ENCODE results near the gene ZFYVE28.
"Not testable (repeated sequence)": the region's sequence is repeated elsewhere in the genome, so short reads cannot be mapped to it uniquely, and the experiment has no call there.

Gene ZFYVE28

GRCh38 chr4:2445571-2445970 is 27.1 kb upstream of the ZFYVE28 start:
- DNase-seq: no peak

DNA sequence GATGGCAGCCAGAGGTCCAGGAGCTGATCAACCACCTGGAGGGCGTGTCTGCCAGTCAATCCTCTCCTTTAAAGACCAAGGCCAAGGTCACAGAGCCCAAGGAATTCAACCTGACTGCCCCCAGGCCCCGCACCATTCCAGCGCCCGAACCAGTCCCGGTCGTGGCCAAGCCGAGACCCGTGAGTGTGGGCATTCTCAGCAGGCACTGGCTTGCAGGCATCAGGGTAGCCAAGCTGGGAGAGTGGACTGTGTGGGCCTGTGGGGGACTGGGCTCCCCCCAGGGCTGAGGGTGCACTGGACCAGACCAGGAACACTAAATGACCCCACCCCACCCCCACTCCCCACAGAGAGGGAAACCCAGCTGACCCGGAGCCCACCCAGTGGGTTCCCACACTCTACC is 26.7 kb upstream of the ZFYVE28 start:
- DNase-seq: no peak

DNA sequence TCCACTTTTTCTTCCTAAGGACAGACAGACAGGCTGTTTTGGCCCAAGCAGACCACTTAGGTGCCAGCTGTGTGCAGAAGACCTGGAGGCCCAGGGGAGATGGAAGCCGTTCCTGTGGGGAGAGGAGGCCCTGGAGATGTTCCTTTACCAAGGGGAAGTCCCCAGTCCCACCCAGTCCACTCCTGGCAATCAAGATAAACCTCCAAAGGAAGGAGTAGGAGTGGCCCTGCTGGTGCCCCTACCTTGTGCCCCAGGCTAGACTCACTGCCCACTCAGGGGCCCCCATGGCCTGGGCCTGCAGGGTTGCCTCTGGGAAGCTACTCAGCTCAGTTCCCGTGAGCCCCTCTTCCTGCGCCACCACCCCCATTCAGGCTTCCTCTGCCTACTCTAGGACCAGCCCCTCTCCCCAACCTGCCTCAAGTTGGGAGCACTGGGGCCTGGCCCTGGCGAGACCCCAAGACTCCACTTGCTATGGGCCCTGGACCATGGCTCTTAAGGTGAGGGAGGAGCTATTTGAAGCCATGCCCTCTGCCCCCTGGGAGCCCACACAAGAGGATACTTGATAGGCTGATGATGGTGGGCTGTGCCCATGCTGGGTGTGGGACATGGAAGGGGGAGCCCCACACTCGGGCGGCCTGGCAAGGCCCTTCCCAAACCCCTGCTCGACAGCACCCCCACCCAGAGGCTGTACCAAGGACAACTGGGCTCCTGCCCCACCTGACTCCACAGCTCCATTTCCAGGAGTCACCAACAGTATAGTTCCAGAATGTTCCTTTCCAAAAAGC is 25.7 kb upstream of the ZFYVE28 start:
- no peak for DNase-seq

GRCh38 chr4:2443061-2443730 is 24.8 kb upstream of the ZFYVE28 start:
- no peak for DNase-seq

DNA sequence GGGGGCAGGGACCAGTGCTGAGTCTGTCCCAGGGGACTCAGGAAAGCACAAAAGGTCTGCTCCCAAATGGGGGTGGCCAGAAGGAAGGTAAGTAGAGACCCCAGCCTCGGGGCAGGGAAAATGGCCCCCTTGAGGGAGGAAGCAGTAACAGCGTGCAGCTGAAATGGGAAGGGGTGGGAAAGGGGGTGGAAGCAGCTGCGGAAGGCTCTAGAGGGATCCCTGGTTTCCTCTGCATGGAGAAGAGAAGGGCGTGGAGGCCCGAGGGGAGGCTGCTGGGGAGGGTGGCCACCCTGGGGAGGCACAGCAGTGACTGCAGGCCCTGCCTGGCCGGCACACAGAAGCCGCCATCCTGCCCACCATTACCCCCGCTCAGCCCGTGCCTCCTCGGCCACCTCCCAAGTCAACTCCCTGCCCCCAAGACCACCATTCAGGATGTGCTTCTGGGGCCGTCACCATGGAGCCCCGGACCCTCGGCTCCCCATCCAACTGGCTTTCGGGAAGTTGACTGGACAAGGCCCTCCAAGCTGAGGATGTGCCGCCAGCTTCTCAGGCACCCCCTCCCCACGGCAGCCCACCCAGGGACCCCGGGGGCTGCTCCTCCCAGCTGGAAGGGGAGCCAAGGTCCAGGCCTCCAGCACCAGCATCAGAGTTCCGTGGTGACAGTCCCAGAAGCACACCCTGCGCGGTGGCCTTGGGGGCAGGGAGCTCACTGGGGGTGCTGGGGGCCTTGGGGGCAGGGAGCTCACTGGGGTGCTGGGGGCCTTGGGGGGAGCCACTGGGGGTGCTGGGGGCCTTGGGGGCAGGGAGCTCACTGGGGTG is 23.9 kb upstream of the ZFYVE28 start:
- DNase-seq: no peak

GRCh38 chr4:2441393-2442174 is 23.1 kb upstream of the ZFYVE28 start:
- DNase-seq: no peak

DNA sequence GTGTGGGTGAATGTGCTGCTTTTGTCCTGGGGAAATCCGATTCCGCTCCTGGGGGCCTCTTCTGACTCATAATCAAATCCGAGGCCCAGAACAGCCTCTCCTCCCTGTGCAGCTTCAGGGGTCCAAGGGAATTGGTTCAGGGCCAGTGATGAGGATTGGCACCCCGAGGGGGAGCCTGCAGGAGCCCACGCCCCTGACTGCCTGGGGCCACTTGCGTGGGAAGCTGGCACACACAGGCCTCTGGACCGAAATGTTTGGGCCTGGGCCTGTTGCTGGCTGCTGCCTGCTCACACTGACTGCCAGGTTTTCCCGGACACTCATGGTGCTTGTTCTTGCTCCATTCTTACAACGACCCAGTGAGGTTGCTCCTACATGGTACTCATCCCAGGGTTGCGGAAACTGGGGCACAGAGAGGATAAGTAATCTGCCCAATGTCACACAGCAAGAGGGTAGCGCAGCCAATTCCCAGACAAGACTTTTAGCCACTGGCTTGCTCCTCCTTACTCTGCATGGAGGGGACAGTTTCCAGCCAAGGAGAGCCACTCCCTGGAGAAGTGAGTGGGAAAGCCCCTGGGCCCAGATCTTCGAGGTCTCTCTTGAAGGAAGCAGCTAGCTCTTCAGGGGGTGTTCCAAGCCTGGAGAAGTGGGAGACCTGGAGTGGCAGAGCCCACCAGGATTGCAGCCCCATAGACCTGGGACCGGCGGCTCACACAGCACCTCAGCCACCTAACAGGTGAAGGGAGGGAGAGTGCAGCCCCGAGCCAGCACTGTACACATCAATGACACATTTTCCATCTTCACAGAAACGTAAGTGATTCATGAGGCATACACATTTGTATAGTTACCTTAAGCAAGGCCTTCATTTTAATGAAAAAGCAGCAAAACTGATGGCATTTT is 20.6 kb upstream of the ZFYVE28 start:
- no peak for DNase-seq

DNA sequence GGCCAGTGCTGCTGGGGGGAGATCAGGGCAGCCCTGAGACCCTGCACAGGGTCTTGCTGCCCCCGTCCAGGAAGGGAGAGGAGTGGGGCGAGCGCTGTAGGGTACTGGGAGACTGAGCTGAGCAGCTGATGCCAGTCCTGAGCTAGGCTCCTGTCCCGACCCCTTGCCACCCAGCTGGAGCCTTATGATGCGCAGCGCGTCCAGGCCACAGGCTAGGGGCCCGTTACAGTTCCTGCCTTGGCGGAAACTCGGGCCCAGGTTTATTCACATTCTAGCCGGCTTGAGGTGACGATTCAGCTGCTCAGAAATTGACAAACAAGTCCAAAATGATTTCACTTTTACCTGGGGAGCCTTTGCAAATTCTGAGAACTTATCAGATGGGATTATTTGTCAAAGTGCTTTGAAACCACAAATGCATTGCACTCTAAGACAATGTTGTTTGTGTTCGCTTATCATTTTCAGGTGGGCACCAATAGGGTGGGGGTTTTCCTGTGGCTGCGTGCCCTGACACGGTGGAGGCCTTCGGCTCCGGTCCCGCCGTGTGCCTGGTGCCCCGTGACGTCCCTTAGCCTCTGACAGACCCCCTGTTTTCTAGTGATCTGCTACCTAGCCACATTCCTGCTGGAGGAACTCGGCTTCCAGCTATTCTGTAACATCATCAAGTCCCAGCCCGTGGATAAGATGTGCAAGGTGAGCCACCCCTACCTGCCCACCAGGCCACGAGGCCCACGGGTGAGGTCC is 19.2 kb upstream of the ZFYVE28 start:
- DNase-seq: no peak

DNA sequence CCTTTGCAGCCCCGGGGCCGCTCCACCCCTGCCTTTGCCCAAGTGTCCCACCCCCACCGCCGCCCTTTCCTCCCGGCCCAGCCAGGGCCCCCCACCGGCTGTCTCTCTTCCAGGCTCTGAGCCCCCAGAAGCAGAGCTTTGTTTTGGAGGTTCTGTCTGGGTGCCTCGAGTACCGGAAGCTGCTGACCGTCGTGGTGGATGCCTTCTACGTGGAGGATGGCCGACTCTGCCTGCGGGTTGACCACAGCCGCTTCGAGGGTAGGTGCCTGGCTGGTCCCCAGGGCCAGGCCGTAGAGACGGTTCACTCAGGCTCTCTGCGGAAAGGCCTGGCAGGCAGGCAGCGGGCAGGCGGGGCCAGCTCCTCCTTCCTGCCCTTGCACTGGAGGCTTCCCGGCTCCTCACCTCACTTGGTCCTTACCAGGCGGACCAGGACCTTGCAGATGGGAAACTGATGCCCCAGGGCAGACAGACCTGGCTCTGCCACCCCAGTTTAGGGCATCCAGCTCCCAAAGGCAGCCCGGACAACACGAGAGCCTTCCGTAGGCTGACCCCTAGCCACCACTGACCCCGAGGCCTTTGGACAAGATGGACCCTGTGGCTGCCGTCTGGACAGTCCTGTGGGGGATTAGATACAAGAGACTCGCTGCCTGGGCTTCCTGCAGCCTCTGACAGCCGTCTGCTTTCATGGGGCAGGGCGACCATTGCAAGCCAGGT is 18.5 kb upstream of the ZFYVE28 start:
- no peak for DNase-seq

DNA sequence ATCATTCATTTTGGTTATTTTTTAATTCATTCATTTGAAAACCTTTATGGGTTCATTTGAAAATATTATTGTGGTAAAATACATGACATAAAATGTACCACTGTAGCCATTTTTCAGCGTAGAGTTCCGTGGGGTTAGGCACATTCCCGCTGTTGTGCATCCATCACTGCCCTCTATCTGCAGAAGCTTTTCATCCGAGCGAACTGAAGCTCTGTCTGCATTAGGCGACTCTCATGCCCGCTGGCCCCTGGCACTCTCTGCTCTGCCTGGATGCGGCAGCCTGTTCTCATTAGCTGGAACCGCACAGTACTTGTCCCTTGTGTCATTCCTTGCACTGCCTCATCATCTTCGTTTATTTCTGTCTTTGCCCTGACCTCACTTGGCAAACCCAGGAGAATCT is 17.9 kb upstream of the ZFYVE28 start:
- DNase-seq: peak; percentile 25

DNA sequence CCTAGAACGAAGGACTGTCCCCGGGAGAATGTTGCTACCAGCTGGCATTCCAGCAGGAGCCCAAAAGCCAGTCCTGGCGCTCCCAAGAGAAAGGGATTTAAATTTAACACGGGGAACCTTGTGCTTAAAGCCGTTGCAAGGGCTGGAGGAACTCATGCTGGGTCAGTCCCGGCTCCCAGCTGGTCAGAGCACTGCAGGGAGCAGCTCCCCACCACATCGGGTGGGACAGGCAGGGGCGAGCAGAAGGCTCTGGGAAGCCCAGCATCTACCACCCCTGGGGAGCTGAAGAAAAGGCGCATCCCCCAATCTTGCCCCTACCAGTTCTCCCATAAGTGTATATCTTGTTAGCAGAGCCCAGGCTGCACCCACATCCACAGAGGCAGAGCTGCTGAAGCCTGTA is 16.0 kb upstream of the ZFYVE28 start:
- DNase-seq: no peak

DNA sequence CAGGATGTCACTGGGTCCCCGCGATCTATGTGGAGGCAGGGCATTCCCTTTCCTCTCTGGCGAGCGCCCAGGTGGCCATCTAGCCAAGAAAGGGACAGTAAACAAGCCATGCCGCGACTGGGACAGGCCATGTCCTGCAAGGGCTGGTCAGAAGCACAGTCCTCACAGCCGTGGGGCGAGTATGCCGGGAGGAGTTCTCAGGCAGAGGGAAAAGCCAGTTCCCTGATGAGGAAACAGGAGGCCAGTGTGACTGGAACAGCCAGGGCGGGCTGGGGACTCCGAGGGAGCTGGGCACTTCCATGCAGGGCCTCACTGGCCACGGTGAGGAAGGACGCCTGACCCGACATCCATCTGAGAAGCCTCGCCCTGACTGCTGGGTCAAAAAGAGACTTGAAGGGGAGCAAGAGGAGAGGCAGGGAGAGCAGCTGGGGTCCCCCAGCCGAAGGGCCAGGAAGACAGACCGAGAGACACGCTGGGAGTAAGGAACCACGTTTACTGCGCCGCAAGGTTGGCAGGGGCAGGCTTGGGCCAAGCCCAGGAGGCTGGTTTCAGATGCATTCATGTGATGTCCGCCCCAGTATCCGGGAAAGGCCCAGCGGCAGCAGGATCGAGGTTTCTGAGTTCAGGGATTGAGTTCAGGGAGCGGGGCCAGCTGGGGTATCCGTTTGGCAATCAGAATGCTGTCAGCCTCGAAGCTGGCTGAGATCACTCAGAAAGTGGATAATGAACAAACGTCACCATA is 15.3 kb upstream of the ZFYVE28 start:
- no peak for DNase-seq

DNA sequence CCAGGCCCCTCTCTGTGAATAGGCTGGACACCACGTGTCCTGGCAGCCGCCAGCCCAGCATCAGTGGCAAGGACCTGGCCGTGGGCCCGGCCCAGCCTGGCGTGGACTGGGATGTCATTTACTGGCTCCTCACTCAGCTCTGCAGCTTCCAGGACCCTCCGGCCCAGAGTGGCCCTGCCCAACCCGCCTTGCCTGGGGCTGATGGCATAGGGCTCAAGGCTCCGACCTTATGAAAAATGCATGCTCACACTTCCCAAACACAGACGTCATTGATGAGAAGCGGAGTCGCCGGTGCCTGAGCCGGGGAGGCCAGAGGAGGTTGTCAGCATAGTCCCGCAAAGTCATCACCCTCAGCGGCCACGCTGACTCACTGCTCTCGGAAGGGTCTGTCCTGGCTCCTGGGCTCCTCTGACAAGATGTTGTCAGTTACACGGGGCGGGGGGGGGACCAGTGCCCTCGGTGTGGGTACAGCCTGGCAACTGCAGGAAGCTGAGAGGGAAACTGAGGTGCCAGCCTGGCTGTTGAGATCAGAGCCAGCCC is 14.6 kb upstream of the ZFYVE28 start:
- no peak for DNase-seq

DNA sequence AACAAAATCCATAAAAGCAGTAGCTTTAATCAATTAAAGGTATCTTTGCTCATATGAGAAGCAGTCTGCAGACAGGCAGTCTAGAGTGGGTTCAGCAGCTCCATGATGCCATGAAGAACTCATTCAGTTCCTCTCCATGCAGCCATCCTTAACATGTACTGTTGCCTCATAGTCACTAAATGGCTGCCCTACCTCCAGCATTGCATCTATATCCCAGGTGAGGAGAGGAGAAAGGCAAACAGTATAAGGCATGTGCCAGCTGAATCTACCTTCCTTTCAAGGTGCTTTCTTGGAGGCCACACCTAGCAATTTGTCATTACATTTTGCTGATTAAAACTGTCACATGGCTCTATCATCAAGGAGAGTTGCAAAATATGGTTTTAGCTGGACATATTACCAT is 13.6 kb upstream of the ZFYVE28 start:
- DNase-seq: no peak

GRCh38 chr4:2429945-2430757 is 11.7 kb upstream of the ZFYVE28 start:
- not testable (repeated sequence) for DNase-seq

- DNase-seq: no peak
These were observed 10.2 kb upstream of the ZFYVE28 start for GRCh38 chr4:2428496-2429213.
